Panc1 (cell line): Measurements from ENCODE around the gene CWC22. TPM values are rescaled to one million over a fixed set of nuclear protein-coding genes. Genes with fewer than 3 reads are reported as not detected.

Experiments used
- ATAC-seq: fragments of 200-7000 bp; cut with Tn5 transposase; 2 replicates; pipeline ENCODE4 v1.9.1; 2020; ENCODE audit warnings: mild to moderate bottlenecking, moderate library complexity
- BruUV-seq: library from RNA; stranded (reverse); fragments of 400-500 nt; replicated peaks from 2 replicates; lab custom pipeline; 2021; lab: Mats Ljungman, UMichigan
- CTCF ChIA-PET: fragments of 300-600 bp; sonication (Branson Sonifier 250); formaldehyde crosslinking; loops from one replicate; lab custom pipeline; 2022; ENCODE audit warnings: antibody characterized with exemption; lab: Charles Lee
- POLR2A ChIA-PET: fragments of 300-600 bp; sonication (Branson Sonifier 250); formaldehyde crosslinking; loops from one replicate; lab custom pipeline; 2022; ENCODE audit warnings: antibody characterized with exemption; lab: Charles Lee
- DNase-seq: peaks from one replicate; pipeline ENCODE4 v3.0.0-alpha.2; 2010; ENCODE audit warnings: low read depth, low spot score
- H3K27ac ChIP-seq: 2 replicates; pipeline ENCODE4 v1.5.1; 2011; ENCODE audit warnings: mild to moderate bottlenecking, low read length, inconsistent platforms
- H3K27me3 ChIP-seq: fragments of 200-500 bp; sonication (Bioruptor generic); 2 replicates; pipeline ENCODE4 v1.6.0; 2014; ENCODE audit warnings: low read length, inconsistent platforms; ENCODE audit not compliant: control insufficient read depth, insufficient read depth
- H3K36me3 ChIP-seq: fragments of 200-500 bp; sonication (Bioruptor generic); 2 replicates; pipeline ENCODE4 v1.5.1; 2014; ENCODE audit warnings: inconsistent platforms, mild to moderate bottlenecking, low read length, moderate library complexity; ENCODE audit not compliant: control insufficient read depth, insufficient read depth
- H3K4me1 ChIP-seq: 2 replicates; pipeline ENCODE4 v1.5.1; 2011; ENCODE audit warnings: inconsistent platforms, mild to moderate bottlenecking, low read length, moderate library complexity; ENCODE audit not compliant: control insufficient read depth, insufficient read depth
- H3K4me3 ChIP-seq, 2 experiments: 2 replicates each; pipeline ENCODE4 v1.5.1; 2011 to 2012; ENCODE audit warnings: low read depth in 2 of 2, low read length in 2 of 2, mild to moderate bottlenecking in 2 of 2, inconsistent platforms in 1 of 2, moderate library complexity in 1 of 2
- H3K9me3 ChIP-seq: fragments of 200-500 bp; sonication (Bioruptor generic); 2 replicates; pipeline ENCODE4 v1.5.1; 2014; ENCODE audit warnings: low read depth, mild to moderate bottlenecking, inconsistent platforms, low read length, moderate library complexity; ENCODE audit not compliant: control insufficient read depth, insufficient read depth
- CTCF ChIP-seq: fragments of 450-650 bp; IDR thresholded peaks from 2 replicates; pipeline ENCODE4 v1.5.1; 2017; ENCODE audit warnings: mild to moderate bottlenecking
- POLR2AphosphoS5 ChIP-seq: IDR thresholded peaks from 2 replicates; pipeline ENCODE4 v1.6.1; 2012; ENCODE audit warnings: mild to moderate bottlenecking, low read depth, low read length, moderate library complexity
- REST ChIP-seq, 2 experiments: IDR thresholded peaks; 2 replicates each; pipeline ENCODE4 v1.6.1; 2011 to 2012; ENCODE audit warnings: low read depth in 2 of 2, control low read depth in 1 of 2, low read length in 1 of 2, mild to moderate bottlenecking in 1 of 2, moderate library complexity in 1 of 2; ENCODE audit not compliant: insufficient read depth in 1 of 2
- SIN3A ChIP-seq: IDR thresholded peaks from 2 replicates; pipeline ENCODE4 v1.6.1; 2012; ENCODE audit warnings: low read depth, mild to moderate bottlenecking, low read length, moderate library complexity, borderline replicate concordance; ENCODE audit not compliant: insufficient read depth
- TCF7L2 ChIP-seq: IDR thresholded peaks from 2 replicates; pipeline ENCODE4 v1.6.1; 2011; ENCODE audit warnings: mild to moderate bottlenecking, low read depth, low read length, inconsistent platforms
- in situ Hi-C: cut with HindIII; loops from 2 replicates; pipeline ENCODE4 v1.10.0; 2016; ENCODE audit warnings: low sequenced_read_pairs, low pct_unique_long_range_greater_than_20kb
- intact Hi-C: fragments of 100-400 bp; cut with micrococcal nuclease; formaldehyde crosslinking; loops from one replicate; pipeline ENCODE4 v1.10.0; 2022; ENCODE audit not compliant: unreplicated experiment
- total RNA-seq: library from RNA; stranded (reverse); gene quantifications from one replicate; pipeline ENCODE4 v1.2.1, GENCODE V29; 2021; ENCODE audit not compliant: unreplicated experiment

The CWC22 gene
- total RNA-seq, 1 experiment from 2014 or later, result 17.2 TPM

- ATAC-seq (no peak), DNase-seq (no peak)
- Histone ChIP-seq H3K4me3 (no peak overlapping the region), H3K27ac (no peak overlapping the region), H3K36me3 (peaks cover 34% of the 10 kb centered on the region), H3K9me3 (no peaks in the 10 kb centered on the region), H3K4me1 (no peaks in the 10 kb centered on the region), H3K27me3 (no peaks in the 10 kb centered on the region)
- BruUV-seq, result no TSS peak
- CTCF ChIA-PET, result no interaction called here
- TF ChIP-seq TCF7L2, result no peak
- no peak for TF ChIP-seq CTCF
- POLR2A ChIA-PET, result no interaction called here
- in situ Hi-C loops, result no loop called here
- intact Hi-C loops, result no loop called here
These were observed 21.8 kb downstream of the CWC22 start for GRCh38 chr2:179985163-179985820.

DNA sequence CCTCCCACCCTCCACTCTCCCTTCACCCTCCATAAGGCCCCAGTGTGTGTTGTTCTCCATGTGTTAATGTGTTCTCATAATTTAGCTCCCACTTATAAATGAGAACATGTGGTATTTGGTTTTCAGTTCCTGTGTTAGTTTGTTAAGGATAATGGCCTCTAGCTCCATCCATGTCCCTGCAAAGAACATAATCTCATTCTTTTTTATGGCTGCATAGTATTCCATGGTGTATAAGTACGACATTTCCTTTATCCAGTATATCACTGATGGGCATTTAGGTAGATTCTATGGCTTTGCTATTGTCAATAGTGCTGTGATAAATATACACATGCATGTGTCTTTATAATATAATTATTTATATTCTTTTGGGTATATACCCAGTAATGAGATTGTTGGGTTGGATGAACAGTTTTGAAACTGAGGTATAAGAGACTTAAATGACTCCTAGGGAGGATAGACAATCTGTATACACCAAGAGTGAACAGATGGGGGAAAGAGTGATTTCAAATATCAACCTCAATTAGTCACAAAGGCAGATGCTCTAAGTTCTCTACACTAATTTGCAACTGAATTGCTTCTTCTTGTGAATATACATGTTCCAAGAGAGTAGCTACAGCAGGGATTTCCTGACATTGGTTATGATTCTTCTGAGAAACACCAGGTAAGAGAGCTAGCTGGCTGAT is 23.7 kb downstream of the CWC22 start:
- H3K4me3 ChIP-seq, result no peak overlapping the region
- no peaks in the 10 kb centered on the region for H3K4me1 ChIP-seq
- in situ Hi-C loops (no loop called here), intact Hi-C loops (no loop called here)
- no peak for DNase-seq
- no peaks in the 10 kb centered on the region for H3K9me3 ChIP-seq
- ChIA-PET CTCF (no interaction called here), POLR2A (no interaction called here)
- H3K36me3 ChIP-seq, result peaks cover 34% of the 10 kb centered on the region
- H3K27me3 ChIP-seq, result no peaks in the 10 kb centered on the region
- TF ChIP-seq TCF7L2 (no peak), SIN3A (no peak), REST (IDR thresholded peaks at IDR 0.05; ENCODE audit: insufficient read depth in 1 of 2, low read depth in 2 of 2, low read length in 1 of 2) (no peak), POLR2AphosphoS5 (no peak), CTCF (no peak)
- no peak for ATAC-seq
- BruUV-seq, result no TSS peak
- no peak overlapping the region for H3K27ac ChIP-seq
